Heart left ventricle (tissue), 16 donors: ENCODE measurements around the gene EMILIN3. TPM values are rescaled to one million over a fixed set of nuclear protein-coding genes. Genes with fewer than 3 reads are reported as not detected.

ENCODE experiments used
- ATAC-seq, 4 donors: fragments of 200-7000 bp; cut with Tn5 transposase; one replicate each; pipeline ENCODE4 v1.9.1; 2020 to 2022; ENCODE audit warnings: moderate library complexity in 4 of 4, mild to moderate bottlenecking in 3 of 4, moderate number of reproducible peaks in 1 of 4
- DNase-seq, 5 donors: peaks; one replicate each; pipeline ENCODE4 v3.0.0-alpha.2; 2020
- H3K27ac ChIP-seq, 12 donors: fragments of 200-600 bp; sonication (generic) in 4 of 12; one replicate each; pipeline versions ENCODE4 v1.5.0 to v1.8.0; 2016 to 2022; ENCODE audit warnings: mild to moderate bottlenecking in 2 of 12
- H3K27me3 ChIP-seq, 9 donors: fragments of 200-600 bp; sonication (generic) in 2 of 9; one replicate each; pipeline versions ENCODE4 v1.5.1 to v1.8.0; 2016 to 2022; ENCODE audit warnings: mild to moderate bottlenecking in 3 of 9
- H3K36me3 ChIP-seq, 9 donors: fragments of 200-600 bp; sonication (generic) in 2 of 9; one replicate each; pipeline versions ENCODE4 v1.5.0 to v1.8.0; 2018 to 2022; ENCODE audit warnings: mild to moderate bottlenecking in 2 of 9
- H3K4me1 ChIP-seq, 12 donors: fragments of 200-600 bp; sonication (generic) in 4 of 12; one replicate each; pipeline versions ENCODE4 v1.5.0 to v1.8.0; 2016 to 2022; ENCODE audit warnings: mild to moderate bottlenecking in 3 of 12
- H3K4me3 ChIP-seq, 12 donors: fragments of 200-600 bp; sonication (generic) in 4 of 12; one replicate each; pipeline versions ENCODE4 v1.5.0 to v1.8.0; 2017 to 2022; ENCODE audit warnings: mild to moderate bottlenecking in 9 of 12, moderate library complexity in 4 of 12
- H3K9me3 ChIP-seq, 12 donors: fragments of 200-600 bp; sonication (generic) in 4 of 12; one replicate each; pipeline versions ENCODE4 v1.5.0 to v1.8.0; 2016 to 2022; ENCODE audit warnings: mild to moderate bottlenecking in 1 of 12
- POLR2A ChIP-seq, 2 donors: fragments of 450-650 bp; IDR thresholded peaks; one replicate each; pipeline ENCODE4 v1.6.1; 2017; ENCODE audit warnings: antibody characterized with exemption in 2 of 2, mild to moderate bottlenecking in 2 of 2, moderate library complexity in 2 of 2
- WGBS, 4 donors: extraction: QIAGEN DNeasy Blood & Tissue Kit in 2 of 4; methylation state at CpG; one replicate each; pipeline versions ENCODE4 v1.1.5 to v1.1.7; 2013 to 2018; 5-methylcytosine and 5-hydroxymethylcytosine counted together
- intact Hi-C, 10 donors: fragments of 100-400 bp; cut with DNase I; formaldehyde crosslinking; loops; one replicate each; pipeline versions ENCODE4 v1.11.1 to v1.14.2; 2022
- polyA plus RNA-seq, 2 donors: library from polyadenylated mRNA; stranded (reverse); fragments of 200-250 nt; gene quantifications; one replicate each; pipeline ENCODE4 v1.2.3, GENCODE V29; 2013
- total RNA-seq, 9 donors: library from RNA; depleted of rRNA in 2 of 9; stranded (reverse); fragments of >200 nt in 2 of 9; fragmentation: NEBNext Ultra II Directional in 3 of 9; extraction: Animal tissue kit (Norgen Biotek cat#: 25700) in 3 of 9; gene quantifications; one replicate each; pipeline versions ENCODE4 v1.1.0 to v1.2.4, GENCODE V29; 2016 to 2023
- TF ChIP-seq, protein P1 (sequence below), 12 donors: fragments of 200-600 bp; sonication (generic) in 4 of 12; IDR thresholded peaks; one replicate each; pipeline versions ENCODE4 v1.5.0 to v1.8.0; 2018 to 2022; ENCODE audit warnings: antibody characterized with exemption in 12 of 12, mild to moderate bottlenecking in 5 of 12
- donor health status: ischemic (EF 13 %, LVEDD 7.1; RV severe dilation, severe dysfunction).
- donor health status: healthy with polysubstance abuse.
- donor health status: DM: no; HTN: yes; CAD: no.
- donor health status: DM: no; HTN: no; CAD: no.
- donor health status: ischemic (EF 25% LVEDD 6.9; RV normal size, moderate dysfunction).
- donor health status: ischemic (EF 25% LVEDD 5.7; RV mildly dilated, moderate dysfunction).
- donor health status: healthy.
- donor health status: DM: yes; HTN: yes; CAD: no.
- donor health status: ischemic (EF 35%, LVEDD 5.7; RV mildly dilated, moderate dysfunction).
- donor health status: nonischemic (EF 11% LVEDD 7.7; RV severe dilation, severe dysfunction).
- donor health status: DM: yes; HTN: yes; CAD: no.
- donor health status: PGD.
- donor health status: ischemic (EF 29% LVEDD 5.4; RV normal size, mild dysfunction).
- donor health status: nonischemic (EF 23%, LVEDD 6.1; RV moderate dilation, normal function).

The EMILIN3 gene
- total and polyA plus RNA-seq, 11 donors: 0.24 to 9.3 (median 2.2) TPM

DNA sequence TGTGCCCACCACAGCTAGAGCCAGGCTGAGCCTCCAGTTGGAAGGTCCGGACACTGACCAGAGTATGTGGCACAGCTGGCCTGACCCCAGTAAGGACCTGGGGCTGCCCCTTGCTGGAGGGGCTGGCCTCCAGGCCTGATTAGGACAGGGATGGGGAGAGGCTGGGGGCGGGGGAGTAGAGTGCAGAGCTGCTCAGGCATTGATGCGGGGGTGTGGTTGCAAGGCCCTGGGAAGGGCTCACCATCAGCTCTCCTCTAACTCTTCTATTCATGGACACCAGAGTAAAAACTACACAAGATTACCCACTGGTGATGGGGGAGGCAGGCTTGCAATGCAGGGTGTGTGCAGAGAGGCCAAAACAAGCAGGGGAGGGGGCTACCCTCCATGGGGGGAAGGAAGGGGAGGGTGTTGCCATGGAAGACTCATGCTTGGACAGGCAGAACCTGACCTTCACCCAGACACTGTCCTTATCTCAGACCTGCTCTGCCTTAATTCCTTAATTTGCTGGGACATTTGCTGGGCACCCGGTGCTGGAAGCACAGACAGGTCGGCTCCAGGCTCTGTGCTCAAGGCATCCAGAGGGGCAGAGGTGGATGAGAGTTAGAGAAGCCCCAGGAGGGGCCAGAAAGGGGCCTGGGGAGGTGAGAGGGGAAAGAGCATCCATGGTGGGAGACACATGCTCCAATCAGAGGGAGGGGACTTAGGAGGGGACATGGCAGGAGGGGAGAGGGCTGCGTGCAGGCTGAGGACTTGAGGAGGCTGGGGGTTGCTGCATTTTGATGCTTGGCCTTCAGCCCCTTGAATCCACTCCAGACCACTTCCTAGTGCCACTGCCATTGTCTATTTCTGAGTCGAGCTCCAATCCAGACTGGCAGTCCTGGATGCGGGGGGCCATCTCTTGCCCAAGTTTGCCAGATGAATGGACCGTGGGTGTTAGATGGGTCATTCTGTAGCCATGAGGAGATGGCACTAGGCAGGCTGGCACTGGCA, 7.6 kb upstream of the EMILIN3 start:
- no peak for TF ChIP-seq POLR2A (IDR thresholded peaks at IDR 0.05)
- TF ChIP-seq, protein P1, sequence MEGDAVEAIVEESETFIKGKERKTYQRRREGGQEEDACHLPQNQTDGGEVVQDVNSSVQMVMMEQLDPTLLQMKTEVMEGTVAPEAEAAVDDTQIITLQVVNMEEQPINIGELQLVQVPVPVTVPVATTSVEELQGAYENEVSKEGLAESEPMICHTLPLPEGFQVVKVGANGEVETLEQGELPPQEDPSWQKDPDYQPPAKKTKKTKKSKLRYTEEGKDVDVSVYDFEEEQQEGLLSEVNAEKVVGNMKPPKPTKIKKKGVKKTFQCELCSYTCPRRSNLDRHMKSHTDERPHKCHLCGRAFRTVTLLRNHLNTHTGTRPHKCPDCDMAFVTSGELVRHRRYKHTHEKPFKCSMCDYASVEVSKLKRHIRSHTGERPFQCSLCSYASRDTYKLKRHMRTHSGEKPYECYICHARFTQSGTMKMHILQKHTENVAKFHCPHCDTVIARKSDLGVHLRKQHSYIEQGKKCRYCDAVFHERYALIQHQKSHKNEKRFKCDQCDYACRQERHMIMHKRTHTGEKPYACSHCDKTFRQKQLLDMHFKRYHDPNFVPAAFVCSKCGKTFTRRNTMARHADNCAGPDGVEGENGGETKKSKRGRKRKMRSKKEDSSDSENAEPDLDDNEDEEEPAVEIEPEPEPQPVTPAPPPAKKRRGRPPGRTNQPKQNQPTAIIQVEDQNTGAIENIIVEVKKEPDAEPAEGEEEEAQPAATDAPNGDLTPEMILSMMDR (IDR thresholded peaks at IDR 0.05): no peak
- no peaks in the 10 kb centered on the region for H3K36me3 ChIP-seq
- H3K9me3 ChIP-seq: peaks cover 0 to 4% (median 0%) of the 10 kb centered on the region in 12 donors
- peak in 1 of 5 donors; percentile 27 for DNase-seq
- H3K4me3 ChIP-seq: no peak overlapping the region
- no peaks in the 10 kb centered on the region for H3K27me3 ChIP-seq
- ATAC-seq: peak in 1 of 4 donors; percentile 9
- intact Hi-C loops: no loop called here
- H3K27ac ChIP-seq: no peak overlapping the region
- H3K4me1 ChIP-seq: no peaks in the 10 kb centered on the region
- 86 to 93% (median 88%) methylated on average over 6 to 9 of the region's 9 CpGs for WGBS, 4 donors

DNA sequence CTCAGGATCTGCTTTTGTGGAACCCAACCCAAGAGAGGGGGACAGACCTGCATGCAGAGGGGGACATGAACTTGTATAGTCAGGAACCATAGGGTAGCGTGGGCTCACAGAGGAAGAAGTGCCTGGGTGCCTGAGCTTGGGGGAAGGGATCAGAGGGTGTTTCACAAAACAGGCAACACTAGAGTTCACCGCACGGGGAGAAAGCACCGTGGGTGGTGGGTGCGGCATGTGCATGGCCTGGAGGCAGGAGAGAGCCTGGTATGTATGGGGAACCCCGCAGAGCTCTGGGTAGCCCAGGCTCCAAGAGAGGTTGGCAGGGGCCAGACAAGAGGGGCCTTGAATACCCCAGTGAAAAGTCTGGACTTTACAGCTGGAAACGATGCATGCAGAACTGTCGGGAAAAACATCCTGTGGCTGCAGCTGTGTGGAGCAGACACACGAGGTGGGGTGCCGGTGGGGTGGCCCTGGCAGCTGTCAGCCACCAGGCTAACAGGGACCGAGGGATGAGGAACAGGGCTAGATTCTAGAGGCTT, 6.7 kb upstream of the EMILIN3 start:
- no peak for ATAC-seq
- intact Hi-C loops: no loop called here

DNA sequence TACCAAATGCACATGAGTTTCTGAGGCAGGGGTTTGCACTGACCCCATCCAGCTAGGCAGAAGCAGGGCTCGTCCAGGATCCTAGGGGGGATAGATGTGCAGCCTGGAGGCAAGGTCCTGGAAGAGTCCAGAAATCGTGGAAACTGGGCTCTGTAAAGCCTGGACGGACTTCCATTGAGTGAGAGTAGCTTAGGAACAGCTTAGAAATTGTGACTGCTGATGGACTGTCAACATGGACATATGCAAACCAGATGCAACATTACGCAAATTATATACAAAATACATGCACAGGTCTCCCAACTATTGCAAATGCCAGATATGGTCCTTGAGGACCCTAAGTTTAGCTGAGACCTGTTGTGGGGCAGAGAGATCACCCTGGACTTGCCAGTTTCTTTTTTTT, 4.8 kb upstream of the EMILIN3 start:
- ATAC-seq (no peak), DNase-seq (no peak)
- Histone ChIP-seq H3K36me3 (no peaks in the 10 kb centered on the region), H3K4me3 (no peak overlapping the region), H3K27ac (no peak overlapping the region), H3K4me1 (peaks cover 0 to 7% (median 0%) of the 10 kb centered on the region in 12 donors), H3K9me3 (peaks cover 0 to 4% (median 0%) of the 10 kb centered on the region in 12 donors), H3K27me3 (peaks cover 0 to 15% (median 0%) of the 10 kb centered on the region in 9 donors)
- WGBS, 4 donors: 91 to 98% (median 95%) methylated on average over 4 of the region's 4 CpGs
- intact Hi-C loops: no loop called here
- no peak for TF ChIP-seq POLR2A (IDR thresholded peaks at IDR 0.05)
- TF ChIP-seq, protein P1 (IDR thresholded peaks at IDR 0.05): no peak

More for the DNA sequence above, 6.7 kb upstream of the EMILIN3 start:
- DNase-seq: peak in 1 of 5 donors; percentile 18
- peaks cover 0 to 3% (median 0%) of the 10 kb centered on the region in 9 donors for H3K27me3 ChIP-seq
- H3K27ac ChIP-seq: no peak overlapping the region
- WGBS, 4 donors: 79 to 88% (median 82%) methylated on average over 11 of the region's 11 CpGs
- H3K4me1 ChIP-seq: no peaks in the 10 kb centered on the region
- H3K4me3 ChIP-seq: no peak overlapping the region
- H3K36me3 ChIP-seq: no peaks in the 10 kb centered on the region
- H3K9me3 ChIP-seq: peaks cover 0 to 4% (median 0%) of the 10 kb centered on the region in 12 donors
- TF ChIP-seq POLR2A (IDR thresholded peaks at IDR 0.05): no peak
- TF ChIP-seq, protein P1 (IDR thresholded peaks at IDR 0.05): no peak

DNA sequence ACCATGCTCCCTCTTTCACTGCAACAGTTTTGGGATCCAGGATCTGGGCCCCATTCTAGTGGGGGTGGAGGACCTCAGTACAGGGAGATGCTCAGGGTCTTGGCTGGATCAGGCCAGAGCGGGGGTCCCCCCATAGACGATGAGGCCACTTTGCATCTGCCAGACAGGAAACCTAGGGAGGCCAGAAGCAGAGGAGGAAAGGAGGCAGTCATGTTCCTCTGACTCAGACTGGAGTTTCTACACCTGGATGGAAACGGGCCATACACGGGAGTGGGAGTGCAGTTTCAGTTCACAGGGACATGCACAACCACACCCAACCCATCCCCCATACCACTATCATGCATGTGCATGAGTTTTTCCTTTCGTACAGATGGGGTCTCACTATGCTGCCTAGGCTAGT, 3.6 kb upstream of the EMILIN3 start:
- Histone ChIP-seq H3K27ac (no peak overlapping the region), H3K9me3 (peaks cover 0 to 4% (median 0%) of the 10 kb centered on the region in 12 donors), H3K4me3 (no peak overlapping the region), H3K4me1 (peaks cover 0 to 19% (median 6%) of the 10 kb centered on the region in 12 donors), H3K27me3 (peaks cover 0 to 27% (median 6%) of the 10 kb centered on the region in 9 donors), H3K36me3 (no peaks in the 10 kb centered on the region)
- TF ChIP-seq POLR2A (IDR thresholded peaks at IDR 0.05): no peak
- TF ChIP-seq, protein P1 (IDR thresholded peaks at IDR 0.05): no peak
- ATAC-seq (no peak), DNase-seq (no peak)
- 72 to 94% (median 85%) methylated on average over 3 to 5 of the region's 5 CpGs for WGBS, 4 donors
- intact Hi-C loops: no loop called here
